Stimulated activated naive CD8-positive, alpha-beta T cell treated with anti-CD3 and anti-CD28 coated beads, Interleukin-15, Interleukin-2, amounts not matched to agents 100 ng/mL and 50 ng/mL, for 24 hours (primary cell): ENCODE measurements around the gene MPPED2.

Experiments used
- H3K27ac Mint-ChIP-seq: one replicate; pipeline ENCODE4 v1.8.0; 2021; ENCODE audit warnings: mild to moderate bottlenecking, mixed read lengths
- H3K27me3 Mint-ChIP-seq: one replicate; pipeline ENCODE4 v1.8.0; 2021; ENCODE audit warnings: mixed read lengths
- H3K36me3 Mint-ChIP-seq: one replicate; pipeline ENCODE4 v1.8.0; 2021; ENCODE audit warnings: low read depth, mixed read lengths
- H3K4me1 Mint-ChIP-seq: one replicate; pipeline ENCODE4 v1.8.0; 2021; ENCODE audit warnings: low read depth, mixed read lengths
- H3K4me3 Mint-ChIP-seq: one replicate; pipeline ENCODE4 v1.8.0; 2021; ENCODE audit warnings: mild to moderate bottlenecking, mixed read lengths
- H3K9me3 Mint-ChIP-seq: one replicate; pipeline ENCODE4 v1.8.0; 2021; ENCODE audit warnings: mixed read lengths

The MPPED2 gene

DNA sequence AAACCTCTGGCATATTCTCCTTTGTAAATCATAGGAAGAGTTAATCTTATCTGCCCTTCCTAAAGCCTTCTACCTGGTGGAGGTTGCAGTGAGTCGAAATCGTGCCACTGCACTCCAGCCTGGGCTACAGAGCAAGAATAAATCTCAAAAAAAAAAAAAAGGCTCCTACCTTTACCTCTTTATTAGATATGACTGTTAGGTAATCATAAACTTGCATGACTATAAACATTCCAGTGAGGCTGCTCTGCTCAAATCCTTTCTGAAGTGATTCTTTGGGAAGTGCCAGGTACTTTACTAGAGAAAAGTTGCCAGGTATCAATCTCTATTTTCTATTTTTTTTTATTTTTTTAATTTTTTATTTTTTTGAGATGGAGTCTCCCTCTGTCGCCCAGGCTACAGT is 59.6 kb downstream of the MPPED2 start:
- no peaks in the 10 kb centered on the region for H3K36me3 Mint-ChIP-seq
- H3K9me3 Mint-ChIP-seq, result no peaks in the 10 kb centered on the region
- H3K4me1 Mint-ChIP-seq, result no peaks in the 10 kb centered on the region
- H3K4me3 Mint-ChIP-seq, result no peak overlapping the region
- peaks cover 10% of the 10 kb centered on the region for H3K27me3 Mint-ChIP-seq
- H3K27ac Mint-ChIP-seq, result no peak overlapping the region

DNA sequence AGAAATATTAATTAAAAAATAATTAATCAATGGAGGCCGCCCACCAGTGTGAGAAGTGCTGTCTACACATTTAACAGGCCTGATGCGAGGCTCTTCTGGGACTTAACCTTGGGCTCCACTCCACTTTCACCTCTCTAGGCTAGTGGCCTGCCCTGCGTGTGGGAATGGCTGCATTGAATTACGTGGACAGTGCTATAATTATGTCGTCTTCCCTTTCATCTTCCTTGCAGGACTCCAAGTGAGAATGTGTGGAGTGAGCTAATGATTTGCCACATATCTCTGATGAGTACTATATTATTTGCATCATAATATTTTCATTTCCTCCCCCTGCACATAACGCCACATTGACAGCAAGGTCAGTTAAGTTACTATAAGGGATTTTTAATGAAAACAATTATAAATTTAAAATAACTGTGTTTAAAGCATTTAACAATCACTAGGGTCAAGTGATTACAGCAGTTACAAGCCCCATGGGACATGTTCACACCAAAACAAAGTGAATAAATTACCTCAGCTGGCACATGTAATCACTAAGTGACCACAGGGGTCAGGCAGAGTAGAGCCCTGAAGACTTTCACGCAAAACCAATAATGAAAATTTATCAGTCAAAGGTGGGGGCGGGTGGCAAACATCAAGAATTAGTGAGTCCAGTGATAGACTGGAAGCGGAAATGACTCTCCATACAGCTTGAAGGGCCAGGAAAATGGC is 63.5 kb downstream of the MPPED2 start:
- Mint-ChIP-seq H3K9me3 (no peaks in the 10 kb centered on the region), H3K27me3 (peaks cover 10% of the 10 kb centered on the region), H3K4me3 (no peak overlapping the region), H3K27ac (no peak overlapping the region), H3K4me1 (no peaks in the 10 kb centered on the region), H3K36me3 (no peaks in the 10 kb centered on the region)

GRCh38 chr11:30521297-30522071 is 64.7 kb downstream of the MPPED2 start:
- Mint-ChIP-seq H3K27ac (no peak overlapping the region), H3K36me3 (no peaks in the 10 kb centered on the region), H3K9me3 (no peaks in the 10 kb centered on the region), H3K27me3 (peaks cover 10% of the 10 kb centered on the region), H3K4me1 (no peaks in the 10 kb centered on the region), H3K4me3 (no peak overlapping the region)

DNA sequence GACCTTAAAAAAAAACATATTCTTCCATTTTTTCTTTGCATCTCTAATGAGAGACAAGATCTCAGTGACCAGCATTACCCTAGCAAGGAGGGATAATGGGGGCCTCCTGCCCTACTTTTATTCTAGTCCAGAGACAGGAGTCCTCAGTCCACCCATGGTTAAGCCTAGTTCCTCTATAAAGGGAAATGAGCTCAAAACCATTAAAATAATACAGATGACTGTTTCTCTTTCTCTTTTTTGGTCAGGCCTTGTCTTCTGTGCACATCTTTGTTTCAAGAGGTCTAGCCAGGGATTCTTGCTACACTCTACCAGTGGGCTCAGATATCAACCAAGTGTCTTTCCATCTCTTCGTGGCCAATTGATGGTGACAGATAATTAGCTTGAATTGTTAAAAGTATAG is 73.1 kb downstream of the MPPED2 start:
- no peaks in the 10 kb centered on the region for H3K9me3 Mint-ChIP-seq
- H3K4me3 Mint-ChIP-seq, result no peak overlapping the region
- peaks cover 30% of the 10 kb centered on the region for H3K27me3 Mint-ChIP-seq
- peaks cover 7% of the 10 kb centered on the region for H3K4me1 Mint-ChIP-seq
- H3K27ac Mint-ChIP-seq, result no peak overlapping the region
- H3K36me3 Mint-ChIP-seq, result no peaks in the 10 kb centered on the region

DNA sequence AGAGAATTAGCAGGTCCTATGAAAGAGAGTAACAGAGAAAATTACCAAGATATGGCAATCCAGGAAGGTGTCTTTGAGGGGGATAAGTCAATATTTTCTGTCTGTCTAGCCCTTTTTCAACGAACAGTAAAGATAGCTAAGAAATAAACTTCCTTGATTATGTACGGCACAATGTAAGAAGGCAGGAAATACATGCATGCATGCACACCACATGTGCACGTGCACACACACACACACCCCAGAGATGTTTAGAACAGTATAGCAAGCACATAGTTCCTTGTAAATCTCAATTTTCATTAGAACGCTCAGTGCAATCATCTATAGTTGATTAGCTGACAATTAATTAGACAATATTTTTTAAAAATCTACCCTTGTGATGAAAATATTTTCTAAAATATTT is 74.7 kb downstream of the MPPED2 start:
- no peaks in the 10 kb centered on the region for H3K36me3 Mint-ChIP-seq
- H3K9me3 Mint-ChIP-seq, result no peaks in the 10 kb centered on the region
- peaks cover 30% of the 10 kb centered on the region for H3K27me3 Mint-ChIP-seq
- no peak overlapping the region for H3K27ac Mint-ChIP-seq
- H3K4me3 Mint-ChIP-seq, result no peak overlapping the region
- peaks cover 7% of the 10 kb centered on the region for H3K4me1 Mint-ChIP-seq

GRCh38 chr11:30510750-30511149 is 75.4 kb downstream of the MPPED2 start:
- Mint-ChIP-seq H3K4me1 (peaks cover 7% of the 10 kb centered on the region), H3K9me3 (no peaks in the 10 kb centered on the region), H3K27me3 (peaks cover 30% of the 10 kb centered on the region), H3K4me3 (no peak overlapping the region), H3K36me3 (no peaks in the 10 kb centered on the region), H3K27ac (no peak overlapping the region)

DNA sequence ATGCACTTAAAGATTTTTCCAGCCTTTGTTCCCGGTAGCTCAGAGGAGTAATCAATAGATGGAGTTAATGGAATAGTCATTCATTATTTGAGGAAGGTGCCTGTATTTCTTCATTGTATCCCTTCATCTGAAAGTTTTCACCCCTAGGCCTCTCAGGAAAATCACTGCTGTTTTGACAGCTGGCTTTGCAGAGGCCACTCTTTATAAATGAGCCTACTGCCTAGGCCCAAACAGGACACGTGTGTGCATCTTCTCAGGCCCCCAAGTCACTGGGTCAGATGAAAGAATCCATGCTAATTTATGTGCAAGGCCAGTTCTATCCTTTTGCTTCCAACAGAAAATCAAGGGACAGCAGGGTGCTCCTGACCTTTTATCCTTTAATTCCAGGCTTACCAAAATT is 76.8 kb downstream of the MPPED2 start:
- Mint-ChIP-seq H3K9me3 (no peaks in the 10 kb centered on the region), H3K36me3 (no peaks in the 10 kb centered on the region), H3K4me3 (no peak overlapping the region), H3K27me3 (peaks cover 34% of the 10 kb centered on the region), H3K27ac (no peak overlapping the region), H3K4me1 (peaks cover 7% of the 10 kb centered on the region)

DNA sequence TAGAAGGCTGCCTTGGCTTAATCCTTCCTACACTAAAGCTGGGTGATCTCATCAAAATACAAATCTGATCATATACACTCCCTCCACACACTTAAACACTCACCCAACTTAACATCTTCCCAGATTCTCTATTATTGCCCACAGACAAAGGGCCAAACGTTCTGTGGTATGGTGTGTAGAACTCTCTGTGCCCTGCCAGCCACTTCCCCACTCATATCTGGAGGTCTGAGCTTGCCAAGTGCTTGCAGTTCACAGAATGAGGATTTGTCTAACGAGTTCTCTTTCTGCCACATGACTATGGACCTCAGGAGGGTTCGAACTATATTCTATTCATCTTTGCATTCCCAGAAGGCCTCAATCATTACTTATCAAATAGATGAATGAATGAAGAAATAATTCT is 77.6 kb downstream of the MPPED2 start:
- Mint-ChIP-seq H3K4me3 (no peak overlapping the region), H3K9me3 (no peaks in the 10 kb centered on the region), H3K36me3 (no peaks in the 10 kb centered on the region), H3K27me3 (peaks cover 29% of the 10 kb centered on the region), H3K27ac (no peak overlapping the region), H3K4me1 (peaks cover 7% of the 10 kb centered on the region)

DNA sequence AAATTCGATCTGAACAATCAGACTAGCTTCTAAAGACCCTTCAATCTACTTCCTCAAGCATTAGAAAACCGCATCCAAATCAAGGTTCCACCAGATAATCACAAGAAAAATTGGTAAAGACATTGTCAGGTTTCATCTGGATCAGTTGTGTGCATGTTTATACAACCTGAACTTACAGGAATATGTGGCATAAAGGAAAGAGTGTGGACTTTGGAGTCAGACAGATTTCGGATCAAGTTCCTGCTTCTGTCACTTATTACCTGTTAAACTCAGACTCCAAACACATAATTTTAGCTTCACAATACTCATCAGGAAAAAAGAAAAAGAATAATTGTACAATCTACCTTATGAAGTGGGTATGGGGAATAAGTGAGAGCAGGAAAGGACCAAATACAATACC is 80.5 kb downstream of the MPPED2 start:
- no peaks in the 10 kb centered on the region for H3K4me1 Mint-ChIP-seq
- H3K27me3 Mint-ChIP-seq, result peaks cover 22% of the 10 kb centered on the region
- no peak overlapping the region for H3K4me3 Mint-ChIP-seq
- H3K9me3 Mint-ChIP-seq, result no peaks in the 10 kb centered on the region
- H3K36me3 Mint-ChIP-seq, result no peaks in the 10 kb centered on the region
- H3K27ac Mint-ChIP-seq, result no peak overlapping the region

DNA sequence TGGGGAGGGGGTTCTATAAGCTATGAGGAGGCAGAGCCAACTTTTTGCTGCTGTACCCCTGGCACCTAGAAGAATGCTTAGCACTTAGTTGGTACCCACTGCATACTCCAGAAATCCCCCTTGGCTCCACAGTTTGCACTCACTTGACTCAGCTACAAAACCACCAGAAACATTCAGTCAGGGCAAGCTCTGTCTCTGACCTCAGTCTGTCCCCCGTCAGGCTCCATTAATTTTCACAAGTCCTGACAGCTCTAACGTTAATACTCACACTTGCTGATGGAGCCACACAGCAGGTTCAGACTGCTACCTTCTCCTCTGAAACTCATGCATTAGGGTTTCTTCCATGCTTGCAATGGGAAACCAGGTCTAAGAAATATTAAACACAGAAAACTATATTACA is 81.7 kb downstream of the MPPED2 start:
- Mint-ChIP-seq H3K9me3 (no peaks in the 10 kb centered on the region), H3K36me3 (no peaks in the 10 kb centered on the region), H3K27ac (no peak overlapping the region), H3K4me1 (no peaks in the 10 kb centered on the region), H3K4me3 (no peak overlapping the region), H3K27me3 (peaks cover 17% of the 10 kb centered on the region)

- no peak overlapping the region for H3K4me3 Mint-ChIP-seq
- H3K4me1 Mint-ChIP-seq, result no peaks in the 10 kb centered on the region
- no peaks in the 10 kb centered on the region for H3K9me3 Mint-ChIP-seq
- H3K27ac Mint-ChIP-seq, result no peak overlapping the region
- no peaks in the 10 kb centered on the region for H3K36me3 Mint-ChIP-seq
- H3K27me3 Mint-ChIP-seq, result peaks cover 11% of the 10 kb centered on the region
Measured at GRCh38 chr11:30503156-30503555, 83.0 kb downstream of the MPPED2 start.

- no peaks in the 10 kb centered on the region for H3K36me3 Mint-ChIP-seq
- no peaks in the 10 kb centered on the region for H3K9me3 Mint-ChIP-seq
- no peaks in the 10 kb centered on the region for H3K4me1 Mint-ChIP-seq
- H3K27me3 Mint-ChIP-seq, result peaks cover 11% of the 10 kb centered on the region
- H3K4me3 Mint-ChIP-seq, result no peak overlapping the region
- no peak overlapping the region for H3K27ac Mint-ChIP-seq
Measured at GRCh38 chr11:30502305-30502704, 83.8 kb downstream of the MPPED2 start.

- H3K4me1 Mint-ChIP-seq, result no peaks in the 10 kb centered on the region
- no peaks in the 10 kb centered on the region for H3K36me3 Mint-ChIP-seq
- H3K27ac Mint-ChIP-seq, result no peak overlapping the region
- no peak overlapping the region for H3K4me3 Mint-ChIP-seq
- H3K27me3 Mint-ChIP-seq, result peaks cover 11% of the 10 kb centered on the region
- H3K9me3 Mint-ChIP-seq, result no peaks in the 10 kb centered on the region
Measured at GRCh38 chr11:30501744-30502143, 84.4 kb downstream of the MPPED2 start.

DNA sequence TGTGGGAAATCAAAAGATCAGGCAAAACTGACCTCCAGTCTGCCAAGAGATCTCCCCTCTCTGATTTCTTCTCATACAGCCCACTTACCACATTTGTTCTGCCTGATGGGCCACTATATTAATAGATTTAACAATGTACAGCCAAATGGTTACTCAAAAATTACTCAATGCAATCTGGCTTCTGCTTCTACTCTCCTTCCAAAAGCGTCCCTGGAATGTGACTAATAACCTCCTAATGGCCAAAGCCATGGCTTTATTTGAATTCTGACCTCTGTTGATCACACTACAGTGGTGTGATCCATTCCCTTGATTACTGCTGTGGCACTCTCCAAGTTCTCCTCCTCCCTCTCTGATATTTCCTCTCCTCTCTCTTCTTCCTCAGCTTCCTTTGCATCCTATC is 86.2 kb downstream of the MPPED2 start:
- Mint-ChIP-seq H3K4me3 (no peak overlapping the region), H3K36me3 (no peaks in the 10 kb centered on the region), H3K9me3 (no peaks in the 10 kb centered on the region), H3K27ac (no peak overlapping the region), H3K27me3 (peaks cover 6% of the 10 kb centered on the region), H3K4me1 (no peaks in the 10 kb centered on the region)

DNA sequence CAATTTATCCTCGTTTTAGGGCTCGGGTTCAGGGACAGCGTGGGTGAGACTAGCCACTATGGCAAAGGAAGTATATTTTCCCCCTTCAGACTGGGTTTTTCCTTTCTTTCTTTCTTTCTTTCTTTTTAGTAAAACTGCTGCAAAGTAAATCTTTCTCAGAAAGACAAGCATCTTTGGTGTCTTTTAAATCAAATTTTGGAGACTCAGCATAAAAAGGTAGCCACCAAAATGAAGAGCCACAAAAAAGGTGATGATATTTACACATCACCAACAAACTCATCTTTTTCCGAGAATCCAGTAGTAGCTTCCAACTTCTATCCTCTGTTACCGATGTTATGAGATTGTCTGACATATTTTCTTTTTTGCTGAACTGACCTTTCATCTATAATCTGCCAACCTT is 88.6 kb downstream of the MPPED2 start:
- no peaks in the 10 kb centered on the region for H3K36me3 Mint-ChIP-seq
- no peak overlapping the region for H3K27ac Mint-ChIP-seq
- H3K9me3 Mint-ChIP-seq, result no peaks in the 10 kb centered on the region
- no peak overlapping the region for H3K4me3 Mint-ChIP-seq
- no peaks in the 10 kb centered on the region for H3K4me1 Mint-ChIP-seq
- H3K27me3 Mint-ChIP-seq, result no peaks in the 10 kb centered on the region

DNA sequence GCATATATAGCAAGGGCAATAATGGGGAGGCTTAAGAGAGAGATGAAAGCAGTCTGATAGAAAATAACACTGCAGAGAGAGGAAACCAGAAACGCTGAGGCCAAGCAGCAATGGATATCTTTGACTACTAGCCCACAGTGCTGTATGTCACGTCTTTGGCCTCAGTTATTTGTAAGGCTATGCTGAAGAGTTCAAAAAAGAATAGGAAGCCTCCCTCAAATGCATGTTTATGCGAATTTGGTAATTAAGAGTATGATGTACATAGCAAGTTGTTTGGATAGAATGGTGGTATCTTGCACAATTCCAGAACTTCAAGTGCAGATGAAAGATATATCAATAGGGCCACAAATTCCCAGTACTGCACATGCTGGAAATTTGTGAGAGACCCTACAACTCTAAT is 89.2 kb downstream of the MPPED2 start:
- no peaks in the 10 kb centered on the region for H3K4me1 Mint-ChIP-seq
- no peak overlapping the region for H3K4me3 Mint-ChIP-seq
- H3K9me3 Mint-ChIP-seq, result no peaks in the 10 kb centered on the region
- no peaks in the 10 kb centered on the region for H3K27me3 Mint-ChIP-seq
- H3K36me3 Mint-ChIP-seq, result no peaks in the 10 kb centered on the region
- H3K27ac Mint-ChIP-seq, result no peak overlapping the region
